Nephron progenitor cell (in vitro differentiated cells): Measurements from ENCODE around the gene ERBB4.

Source experiments
- DNase-seq: peaks from one replicate; pipeline ENCODE4 v3.0.0; 2021
- H3K27ac Mint-ChIP-seq: 2 replicates; pipeline ENCODE4 v1.8.0; 2021; ENCODE audit warnings: mild to moderate bottlenecking, moderate library complexity, mixed read lengths
- H3K27me3 Mint-ChIP-seq: 2 replicates; pipeline ENCODE4 v1.8.0; 2021; ENCODE audit warnings: mild to moderate bottlenecking, low read depth, mixed read lengths; ENCODE audit not compliant: poor library complexity
- H3K36me3 Mint-ChIP-seq: 2 replicates; pipeline ENCODE4 v1.8.0; 2021; ENCODE audit warnings: low read depth, mixed read lengths
- H3K4me1 Mint-ChIP-seq: 2 replicates; pipeline ENCODE4 v1.8.0; 2021; ENCODE audit warnings: mixed read lengths
- H3K4me3 Mint-ChIP-seq: 2 replicates; pipeline ENCODE4 v1.8.0; 2021; ENCODE audit warnings: mild to moderate bottlenecking, moderate library complexity, mixed read lengths
- H3K9me3 Mint-ChIP-seq: 2 replicates; pipeline ENCODE4 v1.8.0; 2021; ENCODE audit warnings: mild to moderate bottlenecking, moderate library complexity, mixed read lengths
- TF ChIP-seq, protein P1 (sequence below): fragments of 200-600 bp; sonication (generic); IDR thresholded peaks from 2 replicates; pipeline ENCODE4 v1.5.0; 2021; ENCODE audit warnings: antibody characterized with exemption

The ERBB4 gene

DNA sequence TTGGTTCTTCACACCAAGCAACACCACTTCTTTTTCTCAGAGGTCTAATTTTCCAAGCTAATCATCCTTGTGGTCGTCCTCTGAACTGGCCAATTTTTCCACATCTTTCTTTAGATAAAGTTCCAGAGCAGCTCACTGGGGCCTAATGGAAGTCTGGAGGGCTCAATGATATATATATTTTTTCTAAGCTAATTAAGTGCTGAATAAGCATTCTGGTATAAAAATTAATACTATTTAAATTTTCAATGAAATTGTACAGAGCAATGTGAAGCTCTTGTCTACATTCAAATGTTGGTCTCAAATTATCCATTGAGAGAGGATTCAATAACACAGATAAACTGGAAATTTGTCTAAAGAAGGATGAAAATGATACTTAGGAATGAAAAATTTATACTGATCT lies 866.6 kb downstream of the ERBB4 start:
- Mint-ChIP-seq H3K4me3 (no peak overlapping the region), H3K27me3 (no peaks in the 10 kb centered on the region), H3K27ac (no peak overlapping the region), H3K9me3 (no peaks in the 10 kb centered on the region), H3K4me1 (no peaks in the 10 kb centered on the region), H3K36me3 (no peaks in the 10 kb centered on the region)
- no peak for DNase-seq
- TF ChIP-seq, protein P1, sequence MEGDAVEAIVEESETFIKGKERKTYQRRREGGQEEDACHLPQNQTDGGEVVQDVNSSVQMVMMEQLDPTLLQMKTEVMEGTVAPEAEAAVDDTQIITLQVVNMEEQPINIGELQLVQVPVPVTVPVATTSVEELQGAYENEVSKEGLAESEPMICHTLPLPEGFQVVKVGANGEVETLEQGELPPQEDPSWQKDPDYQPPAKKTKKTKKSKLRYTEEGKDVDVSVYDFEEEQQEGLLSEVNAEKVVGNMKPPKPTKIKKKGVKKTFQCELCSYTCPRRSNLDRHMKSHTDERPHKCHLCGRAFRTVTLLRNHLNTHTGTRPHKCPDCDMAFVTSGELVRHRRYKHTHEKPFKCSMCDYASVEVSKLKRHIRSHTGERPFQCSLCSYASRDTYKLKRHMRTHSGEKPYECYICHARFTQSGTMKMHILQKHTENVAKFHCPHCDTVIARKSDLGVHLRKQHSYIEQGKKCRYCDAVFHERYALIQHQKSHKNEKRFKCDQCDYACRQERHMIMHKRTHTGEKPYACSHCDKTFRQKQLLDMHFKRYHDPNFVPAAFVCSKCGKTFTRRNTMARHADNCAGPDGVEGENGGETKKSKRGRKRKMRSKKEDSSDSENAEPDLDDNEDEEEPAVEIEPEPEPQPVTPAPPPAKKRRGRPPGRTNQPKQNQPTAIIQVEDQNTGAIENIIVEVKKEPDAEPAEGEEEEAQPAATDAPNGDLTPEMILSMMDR = no peak

DNA sequence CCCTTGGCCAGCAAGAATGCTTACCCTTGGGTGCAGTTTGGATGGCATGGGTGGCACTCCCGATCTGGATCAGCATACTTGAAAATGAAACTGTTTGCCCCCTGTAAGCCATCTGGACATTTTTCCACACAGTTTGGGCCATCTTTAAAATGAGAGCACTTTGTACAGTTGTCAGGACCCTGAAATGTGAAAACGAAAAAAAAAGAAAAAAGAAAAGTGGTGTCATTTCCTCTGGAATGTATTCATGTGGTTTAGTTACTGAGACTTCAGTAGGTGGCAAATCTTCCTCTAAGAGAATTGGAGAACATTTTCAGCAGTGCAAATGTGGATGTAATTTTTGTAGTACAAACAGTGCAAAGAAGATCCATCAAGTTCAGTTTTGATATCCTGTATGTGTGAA lies 873.3 kb downstream of the ERBB4 start:
- Mint-ChIP-seq H3K36me3 (no peaks in the 10 kb centered on the region), H3K27me3 (no peaks in the 10 kb centered on the region)
- TF ChIP-seq, protein P1 = no peak

DNA sequence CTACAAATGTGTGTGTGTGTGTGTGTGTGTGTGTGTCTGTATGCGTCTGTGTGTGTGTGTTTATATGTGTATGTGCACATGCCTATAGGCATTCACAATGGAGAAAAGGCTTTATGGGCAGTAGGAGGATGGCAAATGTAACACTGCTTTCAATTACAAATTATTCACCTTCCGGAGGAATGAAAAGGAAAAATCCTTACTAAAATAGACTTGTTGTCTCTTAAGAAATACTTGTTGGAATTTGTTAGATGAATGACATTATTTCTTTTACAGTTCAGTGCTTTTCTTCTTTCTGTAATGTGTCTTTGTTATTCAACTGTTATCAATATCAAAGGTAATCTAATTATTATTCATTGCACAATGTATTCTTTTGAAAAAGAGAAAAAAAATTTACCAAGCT lies 874.3 kb downstream of the ERBB4 start:
- Mint-ChIP-seq H3K4me3 (no peak overlapping the region), H3K36me3 (no peaks in the 10 kb centered on the region), H3K4me1 (no peaks in the 10 kb centered on the region), H3K9me3 (no peaks in the 10 kb centered on the region), H3K27me3 (no peaks in the 10 kb centered on the region), H3K27ac (no peak overlapping the region)
- TF ChIP-seq, protein P1 = no peak
- DNase-seq = no peak

More for the DNA sequence above, 873.3 kb downstream of the ERBB4 start:
- no peak overlapping the region for H3K4me3 Mint-ChIP-seq
- no peaks in the 10 kb centered on the region for H3K9me3 Mint-ChIP-seq
- DNase-seq = no peak
- H3K4me1 Mint-ChIP-seq = no peaks in the 10 kb centered on the region
- no peak overlapping the region for H3K27ac Mint-ChIP-seq

DNA sequence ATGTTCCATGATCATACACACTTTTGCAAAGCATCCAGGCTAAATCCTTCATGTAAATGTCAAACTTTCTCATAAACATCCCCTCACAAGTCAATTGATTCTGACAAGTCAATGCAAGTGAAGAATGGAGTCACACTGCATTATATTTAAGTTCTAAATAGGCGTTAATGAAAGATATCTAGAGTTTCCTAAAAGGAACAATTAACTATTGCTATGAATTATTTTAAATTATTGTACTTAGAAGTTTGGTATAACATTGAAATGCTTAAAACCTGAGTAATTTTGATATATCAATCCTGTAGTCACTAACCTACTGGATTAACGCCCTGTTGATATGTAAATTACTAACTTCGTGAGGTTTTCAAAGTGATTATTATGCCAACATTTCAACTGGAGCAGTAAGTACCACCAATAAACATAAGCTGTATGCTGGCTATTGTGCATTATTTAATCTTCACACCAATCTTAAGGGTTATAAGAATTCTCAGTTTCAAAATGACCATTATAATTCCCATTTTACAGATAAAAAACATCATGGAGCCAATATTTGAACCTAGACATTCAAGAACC lies 884.3 kb downstream of the ERBB4 start:
- Mint-ChIP-seq H3K9me3 (no peaks in the 10 kb centered on the region), H3K4me3 (no peak overlapping the region), H3K27ac (no peak overlapping the region), H3K4me1 (no peaks in the 10 kb centered on the region), H3K27me3 (peaks cover 4% of the 10 kb centered on the region), H3K36me3 (no peaks in the 10 kb centered on the region)
- TF ChIP-seq, protein P1 = no peak
- DNase-seq = no peak

DNA sequence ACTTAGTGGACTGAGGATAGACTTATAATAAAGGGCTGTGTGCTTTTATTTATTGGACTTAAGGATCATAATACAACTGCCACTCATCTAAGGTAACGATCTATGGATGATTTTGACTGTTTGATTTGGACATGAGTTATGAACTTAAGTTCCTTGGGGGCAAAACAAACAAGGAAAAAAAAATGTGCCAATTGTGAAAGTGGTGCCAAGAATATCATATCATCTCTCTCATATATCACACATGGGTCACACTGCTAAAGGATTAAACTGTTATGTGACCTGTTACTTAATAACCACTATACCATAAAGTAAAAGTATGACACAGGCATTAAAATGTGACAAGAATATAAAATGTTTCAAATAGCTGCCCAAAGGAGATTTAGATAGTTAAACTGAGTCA lies 886.3 kb downstream of the ERBB4 start:
- Mint-ChIP-seq H3K36me3 (no peaks in the 10 kb centered on the region), H3K27ac (no peak overlapping the region), H3K9me3 (no peaks in the 10 kb centered on the region), H3K27me3 (peaks cover 4% of the 10 kb centered on the region), H3K4me1 (no peaks in the 10 kb centered on the region), H3K4me3 (no peak overlapping the region)
- TF ChIP-seq, protein P1 = no peak
- DNase-seq = no peak

DNA sequence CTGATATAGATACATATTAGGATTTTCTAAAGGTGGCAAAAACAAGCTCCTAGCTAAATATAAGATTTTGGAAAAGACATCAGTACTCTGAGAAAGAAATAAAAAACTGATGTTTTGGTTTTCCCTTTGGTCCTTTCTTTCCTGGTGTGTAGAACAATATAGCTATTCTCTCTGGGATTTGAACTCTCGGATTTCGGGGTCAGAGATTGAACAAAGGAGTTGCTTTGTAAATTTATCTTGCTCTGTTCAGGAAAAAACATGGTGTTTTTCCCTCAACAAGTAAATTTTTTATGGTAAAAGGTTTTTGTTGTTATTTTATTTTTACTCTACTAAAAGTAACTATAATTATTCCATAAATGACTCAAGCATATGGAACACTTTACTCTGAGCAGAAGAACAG lies 889.3 kb downstream of the ERBB4 start:
- Mint-ChIP-seq H3K27ac (no peak overlapping the region), H3K27me3 (peaks cover 4% of the 10 kb centered on the region), H3K4me3 (no peak overlapping the region), H3K9me3 (no peaks in the 10 kb centered on the region), H3K4me1 (no peaks in the 10 kb centered on the region), H3K36me3 (no peaks in the 10 kb centered on the region)
- no peak for DNase-seq
- TF ChIP-seq, protein P1 = no peak
